ENCODE data around the gene MTFR1L. TPM values are rescaled to one million over a fixed set of nuclear protein-coding genes. Genes with fewer than 3 reads are reported as not detected.

The MTFR1L gene
- total and polyA plus RNA-seq, 9 of the 15 experiments (the other 6 are each of a cell fraction or from before 2014, with no cell fraction given) = 41.4 to 98.5 (median 53.7) TPM

- TF ChIP-seq AFF1 (IDR thresholded peaks at IDR 0.05; ENCODE audit: low read depth in 1 of 2, partially characterized antibody in 2 of 2) (peak in 1 of 2 experiments; percentile 23), HDAC1 (IDR thresholded peaks at IDR 0.05) (peak in 1 of 2 experiments; percentile 80; a peak in 2 of 4 replicates), JUNB (CRISPR knock-in tag; conservative IDR thresholded peaks at IDR 0.05) (no peak), EHMT2 (IDR thresholded peaks at IDR 0.05) (0 out of 2 replicates have a peak, but pooled peaks have one; percentile 28), PRDM10 (IDR thresholded peaks at IDR 0.05; ENCODE audit: partially characterized antibody) (no peak), SP2 (IDR thresholded peaks at IDR 0.05; ENCODE audit: extremely low read depth, low read depth, low read length, poor library complexity, severe bottlenecking) (no peak), MYC (IDR thresholded peaks at IDR 0.05; ENCODE audit: low read depth, low read length) (peak; percentile 33; the same call in 1 of the 2 replicates), MYC (CRISPR knock-in tag; IDR thresholded peaks at IDR 0.05; ENCODE audit: borderline replicate concordance, low read depth) (no peak), POLR2H (tag; IDR thresholded peaks at IDR 0.05; ENCODE audit: low read depth) (peak; percentile 31), RBBP5 (IDR thresholded peaks at IDR 0.05; ENCODE audit: borderline replicate concordance, insufficient read depth, low read length, poor library complexity, severe bottlenecking) (peak; percentile 82), ATF2 (CRISPR knock-in tag; IDR thresholded peaks at IDR 0.05) (no peak), PCBP1 (IDR thresholded peaks at IDR 0.05; ENCODE audit: low read depth, low read length, poor library complexity, severe bottlenecking) (peak; percentile 76), RNF219 (CRISPR knock-in tag; IDR thresholded peaks at IDR 0.05) (no peak), XRCC3 (IDR thresholded peaks at IDR 0.05) (no peak)
Measured at GRCh38 chr1:25820247-25821111, 725 bp downstream of the MTFR1L start (continued).
